HepG2 (cell line): ENCODE results near the gene MAP3K3. TPM values are rescaled to one million over a fixed set of nuclear protein-coding genes. Genes with fewer than 3 reads are reported as not detected.

Experiments used
- ATAC-seq: fragments of 200-7000 bp; cut with Tn5 transposase; 3 replicates; pipeline ENCODE4 v1.9.1; 2020; ENCODE audit warnings: mild to moderate bottlenecking, moderate library complexity
- BruUV-seq: library from RNA; stranded (reverse); fragments of 400-500 nt; replicated peaks from 2 replicates; lab custom pipeline; 2021; lab: Mats Ljungman, UMichigan
- CTCF ChIA-PET: fragments of 300-600 bp; formaldehyde crosslinking; extraction: SDS; loops from one replicate; lab custom pipeline; 2021; ENCODE audit warnings: low total read pairs, inconsistent platforms, low intra/inter-chr PET ratio; lab: Yijun Ruan, JAX
- POLR2A ChIA-PET: fragments of 350-600 bp; sonication (Branson Sonifier 250); formaldehyde crosslinking; loops from one replicate; lab custom pipeline; 2020; ENCODE audit warnings: antibody characterized with exemption, inconsistent platforms; lab: Yijun Ruan, JAX
- DNase-seq: peaks from one replicate; pipeline ENCODE4 v3.0.0-alpha.2; 2015; ENCODE audit warnings: low spot score
- FAIRE-seq: peaks from 3 replicates; lab custom pipeline; 2011; peaks lifted over from hg19 to GRCh38; lab: Jason Lieb, UNC
- H2AFZ ChIP-seq: one replicate; pipeline ENCODE4 v1.6.1; 2011; ENCODE audit warnings: low read length, inconsistent platforms
- H3K27ac ChIP-seq: fragments of 300-600 bp; 3 replicates; pipeline ENCODE4 v1.8.0; 2011; ENCODE audit warnings: mixed run types, mild to moderate bottlenecking, mixed read lengths, low read length, inconsistent platforms; ENCODE audit not compliant: insufficient read depth; ENCODE audit errors: extremely low read length
- H3K27me3 ChIP-seq, 2 experiments: fragments of 200-600 bp in 1 of 2; 2 replicates in 1 of 2; 3 replicates in 1 of 2; pipeline versions ENCODE4 v1.6.0 to v1.8.0; 2011; ENCODE audit warnings: low read length in 2 of 2, mild to moderate bottlenecking in 2 of 2, moderate library complexity in 2 of 2, inconsistent platforms in 1 of 2; ENCODE audit not compliant: insufficient read depth in 2 of 2, control insufficient read depth in 1 of 2
- H3K36me3 ChIP-seq, 2 experiments: fragments of 200-600 bp in 1 of 2; replicated peaks in 1 of 2; 2 replicates in 1 of 2; 3 replicates in 1 of 2; pipeline versions ENCODE4 v1.5.1 to v1.8.0; 2011; ENCODE audit warnings: low read length in 2 of 2, inconsistent platforms in 1 of 2; ENCODE audit not compliant: insufficient read depth in 2 of 2, control insufficient read depth in 1 of 2
- H3K4me1 ChIP-seq: 2 replicates; pipeline ENCODE4 v1.5.1; 2012; ENCODE audit warnings: low read length, inconsistent platforms; ENCODE audit not compliant: insufficient read depth
- H3K4me2 ChIP-seq: 2 replicates; pipeline ENCODE4 v1.6.0; 2011; ENCODE audit warnings: low read depth, low read length, inconsistent platforms
- H3K4me3 ChIP-seq, 3 experiments: fragments of 200-600 bp in 1 of 3; sonication (generic), shearing (Covaris generic) in 1 of 3; replicated peaks in 1 of 3; 2 replicates each; pipeline ENCODE4 v1.5.1; 2011 to 2016; ENCODE audit warnings: low read length in 3 of 3, inconsistent platforms in 2 of 3, low read depth in 2 of 3, mild to moderate bottlenecking in 2 of 3, control low read depth in 1 of 3, mixed read lengths in 1 of 3; ENCODE audit not compliant: insufficient read depth in 1 of 3
- H3K79me2 ChIP-seq: one replicate; pipeline ENCODE4 v1.6.1; 2011; ENCODE audit warnings: low read length, inconsistent platforms; ENCODE audit not compliant: insufficient read depth
- H3K9ac ChIP-seq: 2 replicates; pipeline ENCODE4 v1.6.0; 2011; ENCODE audit warnings: mild to moderate bottlenecking, low read depth, low read length, inconsistent platforms; ENCODE audit not compliant: insufficient read depth
- H3K9me3 ChIP-seq: 2 replicates; pipeline ENCODE4 v1.5.1; 2012; ENCODE audit warnings: mild to moderate bottlenecking, low read length
- H4K20me1 ChIP-seq: 2 replicates; pipeline ENCODE4 v1.6.0; 2011; ENCODE audit warnings: inconsistent platforms, mild to moderate bottlenecking, low read length, moderate library complexity; ENCODE audit not compliant: insufficient read depth
- ARID5B ChIP-seq: IDR thresholded peaks from 2 replicates; pipeline ENCODE4 v1.4.0; 2020; ENCODE audit warnings: mild to moderate bottlenecking, missing genetic modification reagents
- ETV6 ChIP-seq: sonication (generic); formaldehyde crosslinking; conservative IDR thresholded peaks from 2 replicates; pipeline ENCODE4 v1.4.0; 2020; ENCODE audit warnings: missing genetic modification reagents
- FOXK2 ChIP-seq: fragments of 450-650 bp; IDR thresholded peaks from 2 replicates; pipeline ENCODE4 v1.6.1; 2016
- GMEB2 ChIP-seq: IDR thresholded peaks from 2 replicates; pipeline ENCODE4 v1.6.1; 2016; ENCODE audit warnings: missing biosample characterization, missing genetic modification reagents, low read depth
- KLF16 ChIP-seq, 2 experiments: sonication (generic) in 1 of 2; formaldehyde crosslinking in 1 of 2; IDR thresholded peaks; 2 replicates each; pipeline versions ENCODE4 v1.6.1 to v1.8.0; 2016 to 2023; ENCODE audit warnings: missing genetic modification reagents in 2 of 2, missing compliant biosample characterization in 1 of 2
- MAF1 ChIP-seq: sonication (generic); formaldehyde crosslinking; IDR thresholded peaks from 2 replicates; pipeline ENCODE4 v1.5.0; 2020; ENCODE audit warnings: missing genetic modification reagents, borderline replicate concordance
- MED1 ChIP-seq: sonication (generic); formaldehyde crosslinking; IDR thresholded peaks from 2 replicates; pipeline ENCODE4 v1.4.0; 2020; ENCODE audit warnings: missing genetic modification reagents
- NFE2L1 ChIP-seq: sonication (generic); formaldehyde crosslinking; IDR thresholded peaks from 2 replicates; pipeline ENCODE4 v1.4.0; 2020; ENCODE audit warnings: missing genetic modification reagents, mild to moderate bottlenecking, borderline replicate concordance
- NFIC ChIP-seq: IDR thresholded peaks from 2 replicates; pipeline ENCODE4 v1.6.1; 2012; ENCODE audit warnings: mild to moderate bottlenecking, low read length, inconsistent platforms
- NKX3-1 ChIP-seq: sonication (generic); formaldehyde crosslinking; IDR thresholded peaks from 2 replicates; pipeline ENCODE4 v1.5.0; 2020; ENCODE audit warnings: missing genetic modification reagents
- REPIN1 ChIP-seq: sonication (generic); formaldehyde crosslinking; IDR thresholded peaks from 2 replicates; pipeline ENCODE4 v1.8.0; 2022; ENCODE audit warnings: missing genetic modification reagents, low read depth, mild to moderate bottlenecking, borderline replicate concordance
- ZBTB8A ChIP-seq: sonication (generic); formaldehyde crosslinking; IDR thresholded peaks from 2 replicates; pipeline ENCODE4 v1.4.0; 2020; ENCODE audit warnings: mild to moderate bottlenecking, low read depth, missing genetic modification reagents, borderline replicate concordance
- ZNF224 ChIP-seq: sonication (generic); formaldehyde crosslinking; IDR thresholded peaks from 2 replicates; pipeline ENCODE4 v1.5.0; 2020; ENCODE audit warnings: mild to moderate bottlenecking, missing genetic modification reagents
- ZNF644 ChIP-seq: IDR thresholded peaks from 2 replicates; pipeline ENCODE4 v1.6.1; 2016; ENCODE audit warnings: low read depth
- ZNF713 ChIP-seq: sonication (generic); formaldehyde crosslinking; IDR thresholded peaks from 2 replicates; pipeline ENCODE4 v1.4.0; 2020; ENCODE audit warnings: mild to moderate bottlenecking, missing genetic modification reagents
- WGBS: methylation state at CpG from one replicate; pipeline ENCODE4 v1.1.6; 2017; ENCODE audit warnings: low lambda C conversion rate; 5-methylcytosine and 5-hydroxymethylcytosine counted together
- in situ Hi-C: cut with HindIII; loops from 2 replicates; pipeline ENCODE4 v1.10.0; 2017; ENCODE audit warnings: low pct_unique_long_range_greater_than_20kb; ENCODE audit not compliant: extremely low pct_ligation_motif_present
- intact Hi-C: fragments of 100-400 bp; cut with micrococcal nuclease; formaldehyde crosslinking; loops from one replicate; pipeline ENCODE4 v1.10.0; 2022; ENCODE audit not compliant: unreplicated experiment
- polyA plus RNA-seq, 8 experiments: library from polyadenylated mRNA; depleted of rRNA in 3 of 8; stranded (reverse) in 7 of 8; unstranded in 1 of 8; fragments of >200 nt; fragmentation: Illumina TruSeq in 4 of 8; extraction: Trizol in 4 of 8; gene quantifications; 2 replicates each; pipeline versions ENCODE4 v1.2.1 to v1.2.3, GENCODE V29; 2011 to 2016; ENCODE audit warnings: low read depth in 4 of 8, missing spikeins in 1 of 8, mixed read lengths in 1 of 8; ENCODE audit not compliant: insufficient read depth in 1 of 8
- total RNA-seq, 5 experiments: library from RNA; depleted of rRNA; stranded (reverse); fragments of >200 nt; fragmentation: Illumina TruSeq; extraction: Trizol; gene quantifications; 2 replicates each; pipeline ENCODE4 v1.2.3, GENCODE V29; 2016; ENCODE audit warnings: low read depth in 1 of 5
- TF ChIP-seq, protein P1 (sequence below): sonication (generic); formaldehyde crosslinking; IDR thresholded peaks from 2 replicates; pipeline ENCODE4 v1.9.0; 2021; ENCODE audit warnings: missing genetic modification reagents, borderline replicate concordance

MAP3K3 gene
- total and polyA plus RNA-seq, 2 of the 13 experiments (the other 11 are each of a cell fraction or from before 2014, with no cell fraction given), result 17.7 to 21.8 TPM

DNA sequence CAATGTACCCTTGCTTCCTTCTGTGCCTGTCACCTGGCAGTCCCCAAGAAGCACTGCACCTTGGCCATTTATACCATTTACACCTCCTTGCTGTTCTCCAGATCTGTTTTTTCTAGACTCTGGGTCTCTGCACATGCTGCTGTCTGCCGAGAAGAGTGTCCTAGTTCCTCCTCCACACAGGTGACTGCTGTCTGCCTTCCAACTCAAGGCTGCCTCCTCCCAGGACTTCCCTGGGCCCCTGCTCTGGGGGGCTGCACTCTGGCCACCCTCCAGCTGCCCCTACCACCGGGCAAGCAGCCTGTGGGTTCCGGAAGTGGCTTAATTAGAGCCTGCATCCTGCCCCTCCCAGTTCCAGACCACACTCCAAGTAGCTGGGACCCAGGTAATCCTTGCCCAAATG, 83.4 kb downstream of the MAP3K3 start:
- H3K36me3 ChIP-seq, result peaks cover 7 to 20% of the 10 kb centered on the region in 2 experiments; a peak in 4 of 5 replicates
- H3K4me3 ChIP-seq, result no peak overlapping the region
- BruUV-seq, result no TSS peak
- no peak overlapping the region for H3K27ac ChIP-seq
- H3K27me3 ChIP-seq, result no peaks in the 10 kb centered on the region
- H4K20me1 ChIP-seq, result no peaks in the 10 kb centered on the region
- ChIA-PET CTCF (no interaction called here), POLR2A (no interaction called here)
- intact Hi-C loops (no loop called here), in situ Hi-C loops (no loop called here)
- no peak overlapping the region for H3K9ac ChIP-seq
- ATAC-seq, result no peak
- H3K4me2 ChIP-seq, result no peak overlapping the region
- FAIRE-seq, result no peak
- no peak for DNase-seq
- no peaks in the 10 kb centered on the region for H3K9me3 ChIP-seq
- no peaks in the 10 kb centered on the region for H3K79me2 ChIP-seq
- no peak overlapping the region for H2AFZ ChIP-seq
- TF ChIP-seq ETV6 (CRISPR knock-in tag), result no peak
- no peak for TF ChIP-seq GMEB2 (CRISPR knock-in tag)
- TF ChIP-seq, protein P1, sequence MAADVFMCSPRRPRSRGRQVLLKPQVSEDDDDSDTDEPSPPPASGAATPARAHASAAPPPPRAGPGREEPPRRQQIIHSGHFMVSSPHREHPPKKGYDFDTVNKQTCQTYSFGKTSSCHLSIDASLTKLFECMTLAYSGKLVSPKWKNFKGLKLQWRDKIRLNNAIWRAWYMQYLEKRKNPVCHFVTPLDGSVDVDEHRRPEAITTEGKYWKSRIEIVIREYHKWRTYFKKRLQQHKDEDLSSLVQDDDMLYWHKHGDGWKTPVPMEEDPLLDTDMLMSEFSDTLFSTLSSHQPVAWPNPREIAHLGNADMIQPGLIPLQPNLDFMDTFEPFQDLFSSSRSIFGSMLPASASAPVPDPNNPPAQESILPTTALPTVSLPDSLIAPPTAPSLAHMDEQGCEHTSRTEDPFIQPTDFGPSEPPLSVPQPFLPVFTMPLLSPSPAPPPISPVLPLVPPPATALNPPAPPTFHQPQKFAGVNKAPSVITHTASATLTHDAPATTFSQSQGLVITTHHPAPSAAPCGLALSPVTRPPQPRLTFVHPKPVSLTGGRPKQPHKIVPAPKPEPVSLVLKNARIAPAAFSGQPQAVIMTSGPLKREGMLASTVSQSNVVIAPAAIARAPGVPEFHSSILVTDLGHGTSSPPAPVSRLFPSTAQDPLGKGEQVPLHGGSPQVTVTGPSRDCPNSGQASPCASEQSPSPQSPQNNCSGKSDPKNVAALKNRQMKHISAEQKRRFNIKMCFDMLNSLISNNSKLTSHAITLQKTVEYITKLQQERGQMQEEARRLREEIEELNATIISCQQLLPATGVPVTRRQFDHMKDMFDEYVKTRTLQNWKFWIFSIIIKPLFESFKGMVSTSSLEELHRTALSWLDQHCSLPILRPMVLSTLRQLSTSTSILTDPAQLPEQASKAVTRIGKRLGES (CRISPR knock-in tag), result no peak
- no peak for TF ChIP-seq NKX3-1 (CRISPR knock-in tag)
- no peak for TF ChIP-seq ZNF644
- no peak for TF ChIP-seq NFIC
- TF ChIP-seq MED1, result no peak
- no peak for TF ChIP-seq MAF1
- no peak for TF ChIP-seq ZNF224
- no peak for TF ChIP-seq ARID5B (CRISPR knock-in tag)
- TF ChIP-seq ZNF713 (CRISPR knock-in tag), result no peak
- TF ChIP-seq ZBTB8A (CRISPR knock-in tag), result no peak
- TF ChIP-seq NFE2L1 (CRISPR knock-in tag), result no peak
- TF ChIP-seq FOXK2, result no peak
- TF ChIP-seq KLF16 (CRISPR knock-in tag; IDR thresholded peaks at IDR 0.05), result no peak
- TF ChIP-seq REPIN1 (CRISPR knock-in tag), result no peak
- WGBS, result 96% methylated on average over 3 of the region's 3 CpGs
- H3K4me1 ChIP-seq, result no peaks in the 10 kb centered on the region
